K562 (cell line): ENCODE measurements around the gene VPS16. TPM values are rescaled to one million over a fixed set of nuclear protein-coding genes. Genes with fewer than 3 reads are reported as not detected.
A peak's percentile ranks its signal among the peaks of the same experiment; 100 is the strongest.

Source experiments
- ATAC-seq: fragments of 200-7000 bp; cut with Tn5 transposase; 3 replicates; pipeline ENCODE4 v1.9.1; 2020; ENCODE audit warnings: moderate library complexity
- BruUV-seq: library from RNA; stranded (reverse); fragments of 400-500 nt; replicated peaks from 2 replicates; lab custom pipeline; 2021; lab: Mats Ljungman, UMichigan
- CTCF ChIA-PET: fragments of 300-600 bp; formaldehyde crosslinking; extraction: SDS; loops from one replicate; lab custom pipeline; 2021; ENCODE audit warnings: low intra/inter-chr PET ratio; lab: Yijun Ruan, JAX
- POLR2A ChIA-PET: fragments of 300-600, 350-650 bp; sonication (Branson Sonifier 250); formaldehyde crosslinking; extraction: SDS; loops from one replicate; lab custom pipeline; 2021; ENCODE audit warnings: antibody characterized with exemption, inconsistent platforms; lab: Yijun Ruan, JAX
- DNase-seq, 4 experiments: peaks; one replicate each; pipeline versions ENCODE4 v3.0.0 to v3.0.0-alpha.2; 2011 to 2018; ENCODE audit warnings: low spot score in 3 of 4, mixed read lengths in 3 of 4; ENCODE audit errors: extremely low read depth in 1 of 4
- FAIRE-seq: peaks from 2 replicates; lab custom pipeline; 2011; peaks lifted over from hg19 to GRCh38; lab: Jason Lieb, UNC
- H2AFZ ChIP-seq: 2 replicates; pipeline ENCODE4 v1.6.0; 2011; ENCODE audit warnings: low read depth, low read length, control low read depth, inconsistent platforms
- H3K27ac ChIP-seq: fragments of 200-600 bp; 3 replicates; pipeline ENCODE4 v1.8.0; 2011; ENCODE audit warnings: low read depth, mild to moderate bottlenecking, control low read depth, inconsistent platforms, low read length, moderate library complexity, mixed read lengths; ENCODE audit errors: extremely low read depth
- H3K27me3 ChIP-seq, 2 experiments: fragments of 300-600 bp in 1 of 2; 2 replicates in 1 of 2; 3 replicates in 1 of 2; pipeline versions ENCODE4 v1.6.0 to v1.8.0; 2011; ENCODE audit warnings: inconsistent platforms in 2 of 2, low read length in 2 of 2, mild to moderate bottlenecking in 1 of 2, mixed read lengths in 1 of 2, moderate library complexity in 1 of 2; ENCODE audit not compliant: control insufficient read depth in 2 of 2, insufficient read depth in 2 of 2
- H3K36me3 ChIP-seq: fragments of 300-600 bp; 3 replicates; pipeline ENCODE4 v1.8.0; 2011; ENCODE audit warnings: mild to moderate bottlenecking, low read length, inconsistent platforms; ENCODE audit not compliant: control insufficient read depth, insufficient read depth
- H3K4me1 ChIP-seq, 2 experiments: fragments of 200-600 bp in 1 of 2; replicated peaks in 1 of 2; 2 replicates in 1 of 2; 3 replicates in 1 of 2; pipeline versions ENCODE4 v1.5.1 to v1.8.0; 2011; ENCODE audit warnings: inconsistent platforms in 2 of 2, low read length in 2 of 2, mild to moderate bottlenecking in 1 of 2, mixed read lengths in 1 of 2, moderate library complexity in 1 of 2; ENCODE audit not compliant: control insufficient read depth in 2 of 2, insufficient read depth in 2 of 2
- H3K4me2 ChIP-seq: 2 replicates; pipeline ENCODE4 v1.6.1; 2011; ENCODE audit warnings: low read length, control low read depth, inconsistent platforms, mixed read lengths; ENCODE audit not compliant: insufficient read depth
- H3K4me3 ChIP-seq: fragments of 200-600 bp; sonication (generic), shearing (Covaris generic); 2 replicates; pipeline ENCODE4 v1.5.1; 2016; ENCODE audit warnings: control low read depth, inconsistent platforms
- H3K79me2 ChIP-seq: fragments of 200-600 bp; 3 replicates; pipeline ENCODE4 v1.8.0; 2011; ENCODE audit warnings: low read length, inconsistent platforms; ENCODE audit not compliant: control insufficient read depth, insufficient read depth
- H3K9ac ChIP-seq, 2 experiments: 2 replicates each; pipeline versions ENCODE4 v1.6.0 to v1.6.1; 2011; ENCODE audit warnings: low read depth in 2 of 2, low read length in 2 of 2, control low read depth in 1 of 2, inconsistent platforms in 1 of 2, mild to moderate bottlenecking in 1 of 2, mixed read lengths in 1 of 2; ENCODE audit not compliant: insufficient read depth in 1 of 2
- H3K9me1 ChIP-seq: one replicate; pipeline ENCODE4 v1.6.0; 2011; ENCODE audit warnings: inconsistent platforms, mild to moderate bottlenecking, low read length, moderate library complexity; ENCODE audit not compliant: control insufficient read depth, insufficient read depth
- H3K9me3 ChIP-seq: replicated peaks from 2 replicates; pipeline ENCODE4 v1.5.1; 2011; ENCODE audit warnings: low read depth, low read length, inconsistent platforms; ENCODE audit not compliant: control insufficient read depth, insufficient read depth
- H4K20me1 ChIP-seq: replicated peaks from 2 replicates; pipeline ENCODE4 v1.6.1; 2011; ENCODE audit warnings: low read length, inconsistent platforms, mixed read lengths; ENCODE audit not compliant: control insufficient read depth, insufficient read depth
- AFF1 ChIP-seq, 2 experiments: fragments of 450-650 bp; IDR thresholded peaks; 2 replicates each; pipeline ENCODE4 v1.6.1; 2018; ENCODE audit warnings: mild to moderate bottlenecking in 2 of 2, low read depth in 1 of 2; ENCODE audit not compliant: partially characterized antibody in 2 of 2
- CAMTA2 ChIP-seq: fragments of 250-450 bp; sonication (Bioruptor Pico); conservative IDR thresholded peaks from 2 replicates; pipeline ENCODE4 v1.5.1; 2022
- CHD4 ChIP-seq: fragments of 200-600 bp; sonication (generic); IDR thresholded peaks from 3 replicates; pipeline ENCODE4 v1.6.1; 2012; ENCODE audit warnings: low read depth, mild to moderate bottlenecking, mixed read lengths, low read length, inconsistent platforms; ENCODE audit not compliant: insufficient read depth, insufficient replicate concordance, poor library complexity, severe bottlenecking
- FOSL1 ChIP-seq: fragments of 200-800 bp; sonication (Bioruptor generic); conservative IDR thresholded peaks from 2 replicates; pipeline ENCODE4 v1.6.1; 2016; ENCODE audit warnings: missing genetic modification characterization, missing compliant biosample characterization
- GMEB1 ChIP-seq: fragments of 250-450 bp; sonication (Bioruptor Pico); IDR thresholded peaks from 2 replicates; pipeline ENCODE4 v1.4.0; 2020; ENCODE audit warnings: mild to moderate bottlenecking
- MED1 ChIP-seq: sonication (generic); formaldehyde crosslinking; IDR thresholded peaks from 2 replicates; pipeline ENCODE4 v1.8.1; 2023; ENCODE audit warnings: missing genetic modification reagents, borderline replicate concordance
- MITF ChIP-seq: IDR thresholded peaks from 2 replicates; pipeline ENCODE4 v1.6.1; 2014; ENCODE audit warnings: antibody characterized with exemption
- NCOA2 ChIP-seq, 2 experiments: fragments of 450-650 bp; IDR thresholded peaks; 2 replicates each; pipeline ENCODE4 v1.6.1; 2018; ENCODE audit warnings: mild to moderate bottlenecking in 2 of 2, moderate library complexity in 1 of 2; ENCODE audit not compliant: partially characterized antibody in 2 of 2
- PRMT5 ChIP-seq: sonication (generic); formaldehyde crosslinking; IDR thresholded peaks from 2 replicates; pipeline ENCODE4 v1.5.0; 2020; ENCODE audit warnings: missing genetic modification reagents
- RBBP5 ChIP-seq: fragments of 200-600 bp; sonication (generic); IDR thresholded peaks from 2 replicates; pipeline ENCODE4 v1.6.1; 2012; ENCODE audit warnings: borderline replicate concordance, mild to moderate bottlenecking, low read length, control low read depth, inconsistent platforms; ENCODE audit not compliant: insufficient read depth, poor library complexity, severe bottlenecking
- ZFP1 ChIP-seq: fragments of 450-650 bp; formaldehyde crosslinking; IDR thresholded peaks from 2 replicates; pipeline ENCODE4 v1.4.0; 2020; ENCODE audit warnings: mild to moderate bottlenecking, mixed read lengths
- ZKSCAN1 ChIP-seq: fragments of 150-350 bp; IDR thresholded peaks from 2 replicates; pipeline ENCODE4 v1.6.1; 2016; ENCODE audit warnings: low read depth, low read length
- WGBS: fragments of 100-300 bp; shearing (Covaris generic); methylation state at CpG from one replicate; pipeline ENCODE4 v1.1.6; 2016; ENCODE audit warnings: low coverage, mixed read lengths; ENCODE audit not compliant: insufficient coverage; ENCODE audit errors: missing lambda C conversion rate; 5-methylcytosine and 5-hydroxymethylcytosine counted together
- in situ Hi-C: fragments of 300-500 bp; cut with MboI; formaldehyde crosslinking; loops from 4 replicates; pipeline ENCODE4 v1.15.0; 2018; ENCODE audit warnings: inconsistent platforms, mixed read lengths
- intact Hi-C: fragments of 100-400 bp; cut with micrococcal nuclease; formaldehyde crosslinking; loops from 2 replicates; pipeline ENCODE4 v1.14.2; 2022
- polyA plus RNA-seq, 8 experiments: library from polyadenylated mRNA; depleted of rRNA in 4 of 8; stranded (reverse) in 5 of 8; unstranded in 3 of 8; fragments of >200 nt; fragmentation: Nextera tagmentation in 2 of 8; fragmentation: Illumina TruSeq in 1 of 8; extraction: Ambion mirVana in 2 of 8; extraction: Trizol in 1 of 8; gene quantifications; 2 replicates each; pipeline versions ENCODE4 v1.2.1 to v1.2.3, GENCODE V29; 2011 to 2014; ENCODE audit warnings: inconsistent platforms in 1 of 8, missing spikeins in 1 of 8
- total RNA-seq, 7 experiments: library from RNA; depleted of rRNA in 6 of 7; stranded (reverse); fragments of >200 nt in 6 of 7; fragmentation: Illumina TruSeq in 2 of 7; extraction: Trizol in 2 of 7; gene quantifications; 2 replicates each; pipeline versions ENCODE4 v1.2.1 to v1.2.3, GENCODE V29; 2011 to 2021; ENCODE audit warnings: low replicate concordance in 1 of 7

The VPS16 gene
- total and polyA plus RNA-seq, 9 of the 15 experiments (the other 6 are each of a cell fraction or from before 2014, with no cell fraction given) = 6.8 to 24.7 (median 14.0) TPM

GRCh38 chr20:2797136-2797983, 43.2 kb upstream of the VPS16 start:
- ChIA-PET CTCF (no interaction called here), POLR2A (interaction anchor here (0.6 kb wide), 1 partner anchor 180 kb away, joined by 3 read pairs; no protein-coding TSS in a partner anchor)
- intact Hi-C loops (no loop called here), in situ Hi-C loops (no loop called here)
- Histone ChIP-seq H3K36me3 (no peaks in the 10 kb centered on the region), H3K27me3 (peaks cover 15 to 65% of the 10 kb centered on the region in 2 experiments; a peak in 4 of 5 replicates), H2AFZ (no peak overlapping the region), H3K79me2 (no peaks in the 10 kb centered on the region), H3K9ac (peak overlapping the region in 1 of 2 experiments; percentile 45; a peak in 1 of 4 replicates), H3K27ac (no peak overlapping the region), H3K4me2 (no peak overlapping the region), H3K4me1 (peaks cover 2 to 34% of the 10 kb centered on the region in 2 experiments; a peak in 4 of 5 replicates), H3K9me3 (no peaks in the 10 kb centered on the region), H3K4me3 (no peak overlapping the region), H4K20me1 (peaks cover 12% of the 10 kb centered on the region; the same call in 1 of the 2 replicates), H3K9me1 (no peaks in the 10 kb centered on the region)
- FAIRE-seq = no peak
- TF ChIP-seq GMEB1 (CRISPR knock-in tag) (no peak), AFF1 (IDR thresholded peaks at IDR 0.05; ENCODE audit: low read depth in 1 of 2, partially characterized antibody in 2 of 2) (no peak), CHD4 (no peak), RBBP5 (no peak), CAMTA2 (no peak), PRMT5 (no peak), ZFP1 (CRISPR knock-in tag) (no peak), NCOA2 (IDR thresholded peaks at IDR 0.05; ENCODE audit: partially characterized antibody in 2 of 2) (no peak), MITF (no peak), ZKSCAN1 (no peak), FOSL1 (tag) (no peak), MED1 (CRISPR knock-in tag) (no peak)
- BruUV-seq = no TSS peak
- DNase-seq = no peak
- no peak for ATAC-seq
- WGBS = 36% methylated on average over 14 of the region's 16 CpGs
